ENCODE data around the gene MCEMP1.

MCEMP1 gene

DNA sequence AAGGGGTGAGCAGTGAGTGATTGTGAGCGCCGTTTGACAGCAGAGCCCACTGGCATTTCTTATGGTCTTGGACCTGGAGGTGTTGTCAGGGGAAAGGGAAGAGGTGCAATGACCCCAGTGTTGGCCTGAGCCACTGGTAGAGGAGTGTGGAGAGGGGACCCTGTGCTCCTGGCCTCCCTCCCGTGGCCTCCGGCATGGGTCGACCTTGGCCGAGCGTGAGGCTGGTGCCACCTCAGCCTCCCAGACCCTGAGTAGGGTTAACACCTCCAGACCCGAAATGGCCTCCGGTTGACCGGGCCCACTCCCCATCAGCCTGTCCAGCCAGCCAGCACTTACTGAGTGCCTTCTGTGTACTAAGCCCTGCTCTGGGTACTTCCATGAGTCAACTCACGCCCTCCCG is 10.3 kb downstream of the MCEMP1 start:
- no peak for DNase-seq
- in situ Hi-C loops (cut with MboI; ENCODE audit: low pct_unique_long_range_greater_than_20kb, low sequenced_read_pairs), result no loop called here

- DNase-seq, result no peak
- in situ Hi-C loops (cut with MboI; ENCODE audit: low pct_unique_long_range_greater_than_20kb, low sequenced_read_pairs), result no loop called here
Observed at GRCh38 chr19:7689165-7689564, 12.3 kb downstream of the MCEMP1 start.

DNA sequence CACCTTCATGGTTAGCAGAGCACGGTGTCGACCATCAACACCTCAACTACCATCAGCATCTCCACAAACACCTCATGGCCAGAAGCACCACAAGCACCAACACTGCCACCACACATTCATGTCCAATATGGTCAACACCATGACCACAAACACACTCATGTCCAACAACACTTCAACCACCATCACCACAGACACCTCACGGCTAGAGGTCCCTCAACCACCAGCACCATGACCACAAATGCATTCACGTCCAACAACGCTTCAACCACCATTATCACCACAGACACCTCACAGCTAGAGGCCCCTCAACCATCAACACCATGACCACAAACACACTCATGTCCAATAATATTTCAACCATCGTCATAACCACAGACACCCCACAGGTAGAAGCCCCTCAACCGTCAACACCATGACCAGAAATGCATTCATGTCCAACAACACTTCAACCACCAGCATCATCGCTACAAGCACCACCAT is 13.9 kb downstream of the MCEMP1 start:
- no peak for DNase-seq
- in situ Hi-C loops (cut with MboI; ENCODE audit: low pct_unique_long_range_greater_than_20kb, low sequenced_read_pairs), result no loop called here

DNA sequence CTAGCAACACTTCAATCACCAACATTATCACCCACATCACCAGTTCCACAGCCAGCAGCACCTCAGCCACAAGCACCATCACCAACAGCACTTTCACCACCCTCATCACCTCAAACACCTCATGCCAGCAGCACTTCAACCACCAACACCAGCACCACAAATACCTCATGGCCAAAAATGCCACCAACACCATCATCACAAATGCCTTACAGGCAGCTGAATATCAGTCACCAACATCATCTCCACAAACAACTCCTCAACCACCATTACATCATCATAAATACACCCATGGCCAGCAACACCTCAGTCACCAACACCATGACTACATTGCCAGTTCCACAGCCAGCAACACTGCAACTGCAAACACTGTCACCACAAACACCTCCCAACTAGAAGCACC is 14.6 kb downstream of the MCEMP1 start:
- no peak for DNase-seq
- in situ Hi-C loops (cut with MboI; ENCODE audit: low pct_unique_long_range_greater_than_20kb, low sequenced_read_pairs), result no loop called here

GRCh38 chr19:7692417-7693088 is 15.7 kb downstream of the MCEMP1 start:
- in situ Hi-C loops (cut with MboI; ENCODE audit: low pct_unique_long_range_greater_than_20kb, low sequenced_read_pairs), result no loop called here
- DNase-seq, result no peak

DNA sequence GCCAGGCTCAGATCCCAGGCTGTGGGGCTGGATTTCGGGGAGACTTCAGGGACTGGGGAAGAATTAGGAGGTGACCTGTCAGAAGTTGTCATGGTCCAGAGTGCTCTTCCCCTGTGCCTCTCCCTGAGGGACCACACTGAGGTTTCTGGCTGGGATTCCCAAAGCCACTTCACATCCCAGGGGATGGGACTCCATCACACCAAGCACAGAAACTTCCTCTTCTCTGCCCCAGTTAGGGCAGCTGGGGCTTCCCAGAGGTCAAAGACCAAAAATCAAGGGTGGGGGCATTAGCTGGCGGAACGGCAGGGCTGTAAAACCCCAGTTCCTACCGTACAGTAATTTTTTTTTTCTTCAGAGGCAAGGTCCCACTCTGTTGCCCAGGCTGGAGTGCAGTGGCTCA is 17.6 kb downstream of the MCEMP1 start:
- in situ Hi-C loops (cut with MboI; ENCODE audit: low pct_unique_long_range_greater_than_20kb, low sequenced_read_pairs), result no loop called here
- no peak for DNase-seq

DNA sequence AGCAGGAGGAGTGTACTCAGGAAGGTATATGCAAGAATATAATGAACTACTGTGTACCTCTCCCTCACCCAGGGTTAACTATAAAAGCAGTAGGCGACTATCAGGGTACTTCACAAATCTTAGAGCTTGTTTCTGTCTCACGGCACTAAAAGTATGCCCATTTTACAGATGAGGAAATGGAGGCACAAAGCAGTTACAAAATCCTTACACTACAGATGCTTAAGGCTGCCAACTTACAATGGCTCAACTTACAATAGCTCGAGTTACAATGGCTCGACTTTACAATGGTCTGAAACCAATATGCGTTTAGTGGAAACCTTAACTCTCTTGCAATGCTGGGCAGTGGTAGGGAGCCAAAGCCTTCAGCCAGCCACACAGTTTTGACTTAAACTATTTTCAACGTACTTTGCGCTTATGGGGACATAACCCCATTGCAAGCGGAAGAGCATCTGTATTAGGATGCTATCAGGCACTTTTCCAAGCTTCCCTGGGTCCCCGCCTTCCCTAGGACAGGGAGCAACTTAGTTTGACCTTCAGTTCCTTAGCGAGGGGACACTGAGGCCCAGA is 20.9 kb downstream of the MCEMP1 start:
- no peak for DNase-seq
- in situ Hi-C loops (cut with MboI; ENCODE audit: low pct_unique_long_range_greater_than_20kb, low sequenced_read_pairs), result no loop called here

GRCh38 chr19:7698583-7698982 is 21.7 kb downstream of the MCEMP1 start:
- in situ Hi-C loops (cut with MboI; ENCODE audit: low pct_unique_long_range_greater_than_20kb, low sequenced_read_pairs), result no loop called here
- no peak for DNase-seq

DNA sequence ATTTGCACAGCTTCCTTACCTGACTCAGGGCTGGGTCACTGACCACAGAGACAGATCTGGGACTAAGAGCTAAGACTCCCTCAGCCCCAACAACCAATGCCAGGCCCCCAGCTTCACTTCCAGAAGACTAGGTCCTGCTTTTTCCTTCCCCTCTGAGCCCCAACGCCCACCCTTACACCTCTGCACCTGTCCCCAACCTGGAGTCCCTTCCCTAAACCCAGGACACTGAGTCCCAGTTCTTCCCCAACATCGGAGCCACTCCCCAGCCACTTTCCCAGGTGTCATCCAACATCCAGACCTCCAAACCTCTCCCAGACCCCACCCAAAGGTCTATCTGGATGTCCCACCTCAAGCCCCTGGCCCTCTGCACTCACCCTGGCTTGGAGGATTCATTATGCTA is 22.1 kb downstream of the MCEMP1 start:
- DNase-seq, result no peak
- in situ Hi-C loops (cut with MboI; ENCODE audit: low pct_unique_long_range_greater_than_20kb, low sequenced_read_pairs), result no loop called here

DNA sequence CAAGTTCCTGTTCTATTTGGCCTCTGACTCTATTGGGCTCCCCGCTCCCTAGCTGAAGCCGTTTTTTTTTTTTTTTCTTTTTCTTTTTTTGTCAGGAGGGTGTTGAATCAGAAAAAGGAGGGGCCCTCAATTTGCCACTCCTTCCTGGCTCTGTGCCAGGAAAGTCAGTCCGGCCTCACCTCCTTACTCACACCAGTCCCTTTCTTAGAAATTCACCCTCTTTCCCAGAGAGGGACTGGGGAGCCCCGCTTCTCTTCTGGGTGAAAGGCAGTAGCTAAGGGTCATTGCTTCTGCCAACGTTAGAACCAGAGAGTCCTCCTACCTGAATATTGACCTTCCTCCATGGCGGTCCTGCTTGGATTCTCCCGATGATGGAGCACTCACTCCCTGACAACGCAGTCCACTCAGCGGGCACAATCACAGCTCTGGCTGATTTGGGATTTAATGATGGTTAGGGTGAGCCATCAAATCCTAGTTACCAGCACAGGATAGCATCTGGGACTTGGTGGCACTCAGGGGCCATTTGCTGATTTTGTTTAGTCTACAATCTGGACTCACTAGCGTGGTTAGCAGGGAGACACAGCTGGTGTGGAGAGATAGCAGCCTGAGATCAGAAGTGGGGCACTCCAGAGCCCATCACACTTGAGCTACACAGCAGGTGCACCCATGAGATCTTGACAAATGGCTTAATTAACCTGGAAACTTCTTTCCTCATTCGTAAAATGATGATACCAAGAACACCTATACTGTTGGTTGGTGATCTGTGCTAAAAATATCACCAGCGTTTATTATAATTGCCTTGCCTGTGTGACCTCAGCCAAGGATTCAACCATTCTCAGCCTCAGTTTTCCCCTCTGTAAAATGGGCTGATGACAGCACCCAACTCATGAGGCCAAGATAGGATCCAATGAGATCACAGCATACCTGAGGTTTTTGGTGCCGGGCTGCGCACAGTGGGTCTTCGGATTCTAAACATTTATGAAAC is 22.8 kb downstream of the MCEMP1 start:
- in situ Hi-C loops (cut with MboI; ENCODE audit: low pct_unique_long_range_greater_than_20kb, low sequenced_read_pairs), result no loop called here
- peak; percentile 24 for DNase-seq

- in situ Hi-C loops (cut with MboI; ENCODE audit: low pct_unique_long_range_greater_than_20kb, low sequenced_read_pairs), result no loop called here
- DNase-seq, result no peak
Observed at GRCh38 chr19:7701049-7701653, 24.3 kb downstream of the MCEMP1 start.

DNA sequence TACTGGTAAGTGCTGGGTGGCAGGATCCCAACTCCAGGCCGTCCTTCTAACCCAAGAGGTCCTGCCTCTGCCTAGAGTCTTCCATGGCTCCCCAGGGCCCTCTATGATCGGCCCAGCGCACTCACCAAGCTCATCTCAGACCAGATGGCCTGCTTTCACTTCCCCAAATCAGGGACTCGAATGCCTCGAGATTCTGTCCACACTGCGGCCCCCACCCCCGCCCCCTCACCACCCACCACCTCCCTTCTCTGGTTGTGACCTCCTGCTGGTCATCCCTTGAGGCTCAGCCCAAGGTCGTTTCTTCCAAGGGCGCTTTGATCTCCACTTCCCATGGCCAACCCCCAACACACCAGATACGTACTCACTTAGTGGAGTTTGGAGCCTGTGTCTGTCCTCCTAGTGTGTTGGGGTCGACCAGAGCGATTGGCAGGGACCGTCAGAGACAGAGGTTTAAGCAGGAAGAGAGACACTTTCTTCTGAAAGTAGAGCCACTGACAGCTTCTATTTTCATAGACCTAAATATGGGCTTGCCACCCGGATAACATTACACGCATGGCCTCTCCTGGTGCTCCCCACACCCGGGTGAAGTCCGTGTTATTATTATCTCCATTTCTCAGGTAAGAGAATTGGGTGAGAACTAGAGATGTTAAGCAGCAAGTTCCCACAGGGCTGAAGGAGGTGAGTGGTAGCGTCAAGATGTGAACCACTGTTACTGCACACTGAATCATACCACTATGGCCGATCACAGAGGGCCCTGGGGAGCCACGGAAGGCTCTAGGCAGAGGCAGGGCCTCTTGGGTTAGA is 25.0 kb downstream of the MCEMP1 start, which contains the start of gene FCER2:
TSS of gene FCER2 (minus strand) at position 478 of the 804 bp plus-strand sequence. CDS start 2,371 bp downstream, outside the sequence.
- in situ Hi-C loops (cut with MboI; ENCODE audit: low pct_unique_long_range_greater_than_20kb, low sequenced_read_pairs), result no loop called here
- no peak for DNase-seq

GRCh38 chr19:7703332-7703731 is 26.4 kb downstream of the MCEMP1 start:
- in situ Hi-C loops (cut with MboI; ENCODE audit: low pct_unique_long_range_greater_than_20kb, low sequenced_read_pairs), result no loop called here
- no peak for DNase-seq

DNA sequence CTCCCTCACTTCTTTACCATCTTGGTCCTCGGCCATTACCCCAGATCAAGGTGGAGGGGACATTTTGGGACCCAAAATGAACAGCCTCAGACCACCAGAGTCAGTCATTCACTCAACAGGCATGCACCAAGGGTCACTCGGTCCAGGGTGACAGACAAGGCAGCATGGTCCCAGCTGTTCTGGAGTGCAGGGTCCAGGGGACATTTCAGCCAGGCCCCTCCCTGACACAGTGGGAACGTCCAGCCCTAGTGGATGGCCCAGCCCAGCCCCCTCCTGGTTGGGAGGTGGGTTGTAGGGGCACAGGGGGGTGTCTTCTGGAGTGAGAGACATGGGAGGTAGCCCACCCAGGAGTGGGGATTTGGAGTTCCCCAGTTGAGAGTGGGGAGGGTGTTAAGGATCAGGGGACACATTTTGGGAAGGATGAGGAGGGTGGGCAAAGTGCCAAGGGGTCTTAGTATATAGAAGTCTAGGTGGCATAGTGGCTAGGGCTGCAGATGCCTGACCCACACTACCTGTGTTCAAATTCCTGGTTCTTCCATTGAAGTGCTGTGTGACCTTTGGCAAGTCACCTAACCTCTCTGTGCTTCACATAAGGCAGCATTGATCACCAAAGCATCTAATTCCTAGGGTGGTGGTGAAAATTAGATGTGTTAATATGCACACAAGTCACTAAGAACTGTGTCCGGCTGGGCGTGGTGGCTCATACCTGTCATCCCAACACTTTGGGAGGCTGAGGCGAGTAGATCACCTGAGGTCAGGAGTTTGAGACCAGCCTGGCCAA is 27.6 kb downstream of the MCEMP1 start:
- DNase-seq, result no peak
- in situ Hi-C loops (cut with MboI; ENCODE audit: low pct_unique_long_range_greater_than_20kb, low sequenced_read_pairs), result no loop called here

DNA sequence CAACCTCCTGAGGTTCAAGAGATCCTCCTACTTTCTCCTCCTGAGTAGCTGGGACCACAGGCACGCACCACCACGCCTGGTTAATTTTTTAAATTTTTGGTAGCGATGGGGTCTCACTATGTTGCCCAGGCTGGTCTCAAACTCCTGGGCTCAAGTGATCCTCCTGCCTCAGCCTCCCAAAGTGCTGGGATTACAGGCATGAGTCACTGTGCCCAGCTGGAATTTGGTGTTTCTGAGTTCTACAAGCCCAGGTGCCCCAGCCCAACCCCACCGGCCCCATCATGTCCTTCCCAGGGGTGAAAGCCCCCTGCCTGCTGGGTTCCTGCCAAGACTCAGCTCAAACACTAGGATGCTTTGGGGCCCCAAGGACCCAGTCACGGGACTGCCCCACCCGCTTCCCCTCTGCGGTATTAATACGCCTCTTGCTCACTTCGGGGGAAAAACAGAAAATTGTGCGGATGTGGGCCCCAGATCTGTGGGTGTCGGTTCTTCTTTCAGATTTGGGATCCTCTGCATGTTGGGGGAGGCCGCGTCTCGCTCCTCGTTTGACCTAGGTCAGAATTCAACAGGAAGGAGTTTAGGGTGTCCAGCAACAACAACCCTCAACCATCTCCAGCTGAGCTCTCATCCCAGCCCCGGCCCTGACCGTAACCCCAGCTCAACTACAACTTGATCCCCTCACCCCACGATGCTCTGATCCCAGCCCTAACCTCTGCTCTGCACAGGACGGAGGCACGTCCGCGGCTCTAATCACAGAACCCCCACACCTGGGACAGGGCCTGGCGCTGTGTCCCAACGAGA is 28.7 kb downstream of the MCEMP1 start:
- peak; percentile 25 for DNase-seq
- in situ Hi-C loops (cut with MboI; ENCODE audit: low pct_unique_long_range_greater_than_20kb, low sequenced_read_pairs), result no loop called here

DNA sequence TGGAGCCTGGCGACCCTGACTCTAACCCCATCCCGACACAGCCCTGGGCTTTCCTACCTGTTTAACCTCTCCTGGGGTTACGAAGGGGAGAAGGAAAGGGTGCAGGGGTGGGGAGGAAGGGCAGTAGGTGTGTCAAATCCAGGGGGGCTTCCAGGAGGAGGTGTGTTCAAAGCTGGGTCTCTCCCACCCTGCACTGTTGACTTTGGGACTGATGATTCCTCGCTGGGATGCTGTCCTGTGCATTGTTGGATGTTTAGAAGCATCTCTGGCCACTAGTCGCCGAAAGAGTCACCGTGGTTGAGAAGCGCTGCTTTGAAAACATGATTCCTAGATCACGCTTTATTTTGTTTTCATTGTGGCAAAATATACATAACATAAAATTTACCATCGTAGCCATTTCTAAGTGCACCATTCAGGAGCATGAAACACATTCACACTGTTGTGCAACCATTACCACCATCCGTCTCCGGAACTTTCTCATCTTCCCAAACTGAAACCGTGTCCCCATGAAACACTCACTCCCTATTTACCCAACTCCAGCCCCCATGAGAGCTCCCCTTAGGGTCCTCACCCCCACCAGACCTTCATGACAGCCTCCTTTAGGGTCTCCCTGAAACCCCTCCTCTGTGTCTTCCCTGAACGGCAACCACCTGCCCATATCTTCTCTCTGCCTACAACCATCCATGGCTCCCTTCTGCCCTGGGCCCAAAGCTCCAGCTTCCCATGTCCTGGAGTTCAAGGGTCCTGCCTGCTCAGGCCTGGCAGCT is 29.5 kb downstream of the MCEMP1 start:
- no peak for DNase-seq
- in situ Hi-C loops (cut with MboI; ENCODE audit: low pct_unique_long_range_greater_than_20kb, low sequenced_read_pairs), result no loop called here
